HG03103 (cell line): ENCODE measurements around the gene NCS1.
"Not testable (repeated sequence)": the region's sequence is repeated elsewhere in the genome, so short reads cannot be mapped to it uniquely, and the experiment has no call there.

ENCODE experiments used
- ATAC-seq: cut with Tn5 transposase; IDR thresholded peaks from one replicate; pipeline ENCODE4 v1.9.1; 2021; ENCODE audit warnings: low read depth; ENCODE audit not compliant: unreplicated experiment

The NCS1 gene

DNA sequence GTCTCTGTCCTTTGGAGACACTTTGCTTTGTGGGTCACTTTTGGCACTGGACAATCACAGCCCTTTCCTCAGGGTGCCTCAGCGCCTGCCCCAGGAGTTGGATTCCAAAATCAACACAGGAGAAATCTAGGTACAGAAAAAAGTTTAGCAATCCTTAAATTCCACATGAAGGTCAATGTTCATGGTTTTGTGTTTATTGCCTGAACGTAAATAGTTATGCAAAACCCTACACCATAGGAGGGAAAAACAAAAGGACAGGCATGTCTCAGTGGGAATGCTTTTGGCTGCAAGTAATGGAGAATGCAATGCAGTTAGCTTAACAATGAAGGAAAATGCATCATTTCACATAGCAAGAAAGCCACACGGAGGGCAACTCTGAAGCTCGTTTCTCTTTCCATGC, 86.8 kb downstream of the NCS1 start:
- ATAC-seq: no peak

DNA sequence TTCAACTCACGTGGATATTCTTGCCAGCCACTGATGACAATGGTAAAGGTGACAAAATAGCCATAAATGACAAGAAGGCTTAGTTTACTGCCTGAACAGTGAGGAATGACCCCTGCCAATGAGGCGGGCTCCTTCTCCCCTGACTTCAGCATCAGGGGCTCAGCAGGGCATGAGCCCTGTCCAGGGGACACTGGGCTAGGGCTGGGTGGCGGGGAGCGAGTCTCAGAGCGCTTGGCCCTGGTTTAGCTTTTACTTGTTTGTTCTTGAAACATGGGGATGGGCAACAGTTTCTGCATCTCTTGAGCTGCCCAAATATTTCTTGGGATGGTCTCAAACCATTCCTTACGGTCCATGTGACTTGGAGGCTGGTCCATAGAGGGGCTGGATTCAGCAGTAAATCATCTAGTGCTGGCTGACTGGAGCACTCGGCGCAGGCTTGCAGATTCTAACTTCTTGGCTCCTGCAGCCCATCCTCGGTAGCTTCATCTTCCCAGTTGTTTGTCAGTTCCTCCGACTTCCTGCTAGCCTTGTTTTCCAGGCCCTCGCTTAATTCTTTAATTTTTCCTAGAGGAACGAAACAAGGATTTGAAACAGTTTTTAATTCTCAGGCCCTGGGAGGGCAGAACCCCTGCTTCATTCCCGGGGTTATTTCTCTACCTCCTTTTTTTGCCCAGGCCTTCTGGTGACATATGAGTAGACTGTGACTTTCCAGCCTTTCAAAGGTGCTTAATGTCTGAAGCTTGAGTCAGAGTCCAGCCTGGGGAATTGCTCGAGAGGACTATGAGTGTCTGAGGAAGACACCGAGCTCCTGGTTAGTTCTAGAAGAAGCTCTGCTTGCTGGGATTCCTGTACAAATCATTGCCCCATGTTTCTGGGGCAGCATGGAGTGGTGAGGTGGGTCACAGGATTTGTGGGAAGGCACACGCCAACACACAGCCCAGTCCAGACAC, 88.9 kb downstream of the NCS1 start:
- ATAC-seq: no peak

DNA sequence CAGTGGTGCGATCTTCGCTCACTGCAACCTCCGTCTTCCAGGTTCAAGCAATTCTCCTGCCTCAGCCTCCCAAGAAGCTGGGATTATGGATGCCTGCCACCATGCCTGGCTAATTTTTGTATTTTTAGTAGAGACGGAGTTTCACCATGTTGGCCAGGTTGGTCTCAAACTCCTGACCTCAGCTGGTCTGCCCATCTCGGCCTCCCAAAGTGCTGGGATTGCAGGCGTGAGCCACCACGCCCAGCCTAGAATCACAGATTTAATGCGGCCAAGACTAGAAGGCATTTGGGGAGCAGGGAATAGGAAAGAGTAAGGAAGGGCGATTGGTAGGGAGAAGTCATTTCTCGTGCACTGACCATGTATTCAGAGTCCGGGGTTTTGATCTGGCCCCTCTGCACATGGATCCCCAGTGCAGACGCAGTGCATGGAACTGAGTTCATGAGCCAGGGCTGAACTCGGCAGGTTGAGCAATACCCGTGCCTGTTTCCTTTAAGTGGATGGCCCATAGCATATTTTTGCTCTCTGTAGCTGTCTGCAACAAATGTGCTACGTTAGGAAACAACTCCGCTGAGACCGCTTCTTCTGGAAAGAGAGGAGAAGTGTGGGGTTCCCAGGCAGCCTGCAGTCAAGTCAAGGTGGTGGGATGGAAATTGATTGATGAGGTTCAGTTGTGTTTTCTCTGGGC, 90.0 kb downstream of the NCS1 start:
- ATAC-seq: no peak

DNA sequence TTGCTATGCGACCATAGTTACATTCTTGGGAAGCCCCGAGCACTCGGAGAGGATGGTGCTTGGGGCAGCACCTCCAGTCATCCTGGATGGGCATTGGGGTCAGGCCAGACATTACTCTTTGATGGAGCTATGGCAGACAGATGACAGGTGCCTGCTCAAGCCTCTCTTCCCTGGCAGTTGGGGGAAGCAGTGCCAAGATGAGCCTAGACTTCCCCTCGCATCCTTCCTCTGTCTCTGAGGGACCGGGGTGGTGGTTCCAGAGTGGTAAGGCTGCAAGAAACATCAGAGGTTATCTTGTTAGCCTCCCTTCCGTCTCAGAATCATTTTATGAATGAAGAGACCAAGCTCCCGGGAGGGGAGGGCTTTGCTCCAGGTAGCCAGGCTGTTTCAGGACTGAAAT, 90.6 kb downstream of the NCS1 start:
- ATAC-seq: no peak

DNA sequence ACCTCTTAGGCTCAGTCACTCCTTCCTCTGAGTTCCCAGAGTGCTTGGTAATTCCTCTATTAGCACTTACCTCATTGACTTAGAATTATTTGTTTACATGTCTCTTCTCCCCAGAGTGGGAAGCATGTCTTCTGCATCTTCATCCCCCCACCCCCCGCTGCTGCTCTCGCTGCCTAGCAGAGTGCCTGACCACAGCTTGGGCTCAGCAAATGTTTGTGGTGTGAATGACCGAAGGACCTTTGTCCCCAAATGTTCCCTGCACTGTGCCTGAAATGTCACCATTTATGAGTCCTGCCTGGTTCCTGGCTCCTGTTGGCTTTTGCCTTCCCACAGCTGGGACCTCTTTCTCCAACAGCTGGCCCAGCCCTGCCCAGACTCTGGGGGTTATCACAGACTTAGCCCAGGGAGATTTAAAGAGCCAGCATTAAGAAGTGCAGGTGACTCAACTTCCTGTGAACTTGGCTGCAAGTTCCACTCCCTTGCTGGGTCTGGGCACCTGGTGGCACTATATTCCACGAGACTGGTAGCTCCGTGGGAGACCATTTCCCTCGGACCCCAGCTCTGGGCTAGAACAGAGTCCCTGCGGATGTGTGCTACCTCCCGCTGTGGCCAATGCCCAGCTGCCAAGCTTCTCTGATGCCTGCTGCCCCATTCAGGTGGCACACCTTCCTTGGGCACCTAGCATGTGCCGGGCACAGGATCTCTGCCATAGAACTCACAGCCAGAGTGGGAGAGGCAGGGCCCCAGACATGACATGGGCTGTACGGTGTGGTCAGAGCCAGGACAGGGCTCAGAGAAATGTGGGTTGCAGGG, 91.6 kb downstream of the NCS1 start:
- no peak for ATAC-seq

DNA sequence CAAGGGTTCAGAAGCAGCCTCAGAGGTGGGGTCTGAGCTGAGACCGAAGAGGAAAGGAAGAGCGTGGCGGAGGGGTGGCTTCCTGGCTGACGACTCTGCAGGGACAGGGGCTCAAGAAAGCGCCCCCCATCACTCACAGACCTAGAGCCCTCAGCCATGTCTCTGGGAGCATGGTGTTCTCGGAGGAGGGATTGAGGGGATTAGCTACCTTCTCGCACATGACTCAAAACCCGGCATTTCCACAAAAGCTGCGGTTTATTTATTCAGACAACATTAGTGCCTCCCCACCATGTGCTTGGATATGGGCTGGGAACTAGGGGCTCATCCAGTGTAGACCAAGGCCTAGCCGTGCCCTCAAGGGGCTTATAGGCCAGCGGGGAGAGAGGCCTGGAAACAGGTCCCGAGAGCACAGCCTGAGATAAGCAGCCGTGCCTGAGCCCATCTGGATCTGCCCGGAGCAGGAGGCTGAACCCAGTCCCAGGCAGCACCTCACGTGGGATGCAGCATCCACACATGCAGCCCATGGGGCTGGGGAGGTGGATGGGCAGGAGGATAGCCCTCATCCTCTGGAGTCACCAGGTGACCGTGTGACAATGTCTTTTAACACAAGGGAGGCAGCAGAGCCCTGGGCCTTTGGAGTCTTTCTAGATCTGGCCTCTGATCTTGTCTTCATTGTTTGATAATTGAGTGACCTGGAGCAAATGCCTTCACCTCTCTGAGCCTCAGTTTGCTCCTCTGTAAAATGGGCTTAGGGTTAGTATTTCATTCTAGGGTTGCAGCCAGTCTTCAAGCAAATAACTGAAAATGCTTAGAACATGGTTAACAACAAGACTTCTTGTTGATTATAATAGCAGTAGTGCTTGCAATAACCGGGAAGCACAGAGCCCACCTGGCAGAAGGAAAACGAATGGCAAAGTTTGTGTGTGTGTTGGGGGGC, 92.5 kb downstream of the NCS1 start:
- no peak for ATAC-seq

DNA sequence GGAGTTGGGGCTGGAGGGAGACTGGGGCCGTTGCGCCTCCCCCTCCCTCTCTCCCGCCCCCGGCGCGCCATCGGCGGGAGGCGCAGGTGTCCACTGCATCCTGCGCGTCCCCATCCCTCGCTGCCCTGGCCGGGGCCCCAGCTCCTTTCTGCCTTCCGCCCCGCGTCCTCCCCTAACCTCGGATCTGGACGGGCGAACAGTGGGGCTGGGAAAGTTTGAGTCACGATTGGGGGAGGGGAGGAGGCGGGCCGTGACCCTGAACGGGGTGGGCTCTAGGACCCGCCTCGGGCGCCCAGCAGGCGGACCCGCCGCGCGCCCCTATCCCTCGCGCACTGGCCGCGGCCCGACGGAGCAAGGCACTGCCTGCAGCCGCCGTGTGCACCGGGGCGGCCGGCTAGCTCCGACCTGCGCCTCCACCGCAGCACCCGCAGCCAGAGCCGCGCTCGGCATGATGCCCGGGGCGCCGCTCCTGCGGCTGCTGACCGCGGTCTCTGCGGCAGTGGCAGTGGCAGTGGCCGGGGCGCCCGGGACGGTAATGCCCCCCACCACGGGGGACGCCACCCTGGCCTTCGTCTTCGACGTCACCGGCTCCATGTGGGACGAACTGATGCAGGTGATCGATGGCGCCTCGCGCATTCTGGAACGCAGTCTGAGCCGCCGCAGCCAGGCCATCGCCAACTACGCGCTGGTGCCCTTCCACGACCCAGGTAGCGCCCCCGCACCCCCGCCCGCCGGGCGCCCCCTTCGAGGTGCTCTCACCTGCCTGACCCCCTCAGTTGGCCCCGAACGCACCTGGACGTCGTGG, 93.4 kb downstream of the NCS1 start, which contains the start of gene HMCN2:
HMCN2 (plus strand) TSS at position 330 of the 805 bp plus-strand sequence; CDS start at position 449, 119 bp downstream.
- no peak for ATAC-seq

DNA sequence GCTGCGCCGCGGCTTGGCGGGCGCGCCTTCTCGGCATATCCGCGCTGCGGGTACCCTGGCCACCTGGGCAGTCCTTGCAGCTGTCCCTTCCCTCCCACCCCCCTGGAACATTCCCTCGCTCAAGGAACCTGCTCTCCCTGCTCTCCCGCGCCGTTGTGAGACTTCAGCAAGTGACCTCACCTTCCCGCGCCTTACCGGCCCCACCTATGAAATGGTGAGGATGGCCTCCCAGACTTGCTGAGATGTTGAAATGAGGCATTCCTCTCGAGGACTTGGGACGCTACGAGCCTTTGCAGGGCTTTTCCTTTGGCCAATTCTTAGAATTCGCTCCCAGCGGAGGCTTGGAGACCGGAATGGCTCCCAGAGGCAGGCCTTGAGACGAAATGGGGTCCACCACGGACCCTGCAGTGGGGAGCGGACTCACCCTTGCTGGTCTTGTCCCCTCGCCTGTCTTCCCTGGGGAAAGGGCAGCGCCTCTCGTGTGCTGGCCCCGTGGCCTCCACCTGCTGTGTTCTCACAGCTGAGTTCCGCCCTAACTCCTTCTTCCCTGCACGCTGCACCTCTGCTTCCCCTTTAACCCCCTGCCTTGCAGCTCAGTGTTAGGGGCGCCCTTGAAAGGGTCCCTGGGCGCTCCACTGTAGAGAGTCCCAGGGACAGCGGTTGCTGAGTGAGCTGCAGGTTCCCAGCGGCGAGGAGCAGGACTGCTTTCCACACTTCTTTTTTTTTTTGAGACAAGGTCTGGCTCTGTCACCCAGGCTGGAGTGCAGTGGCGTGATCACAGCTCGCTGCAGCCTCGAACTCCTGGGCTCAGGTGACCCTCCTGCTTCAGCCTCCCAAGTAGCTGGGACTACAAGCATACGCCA, 94.3 kb downstream of the NCS1 start:
- no peak for ATAC-seq

DNA sequence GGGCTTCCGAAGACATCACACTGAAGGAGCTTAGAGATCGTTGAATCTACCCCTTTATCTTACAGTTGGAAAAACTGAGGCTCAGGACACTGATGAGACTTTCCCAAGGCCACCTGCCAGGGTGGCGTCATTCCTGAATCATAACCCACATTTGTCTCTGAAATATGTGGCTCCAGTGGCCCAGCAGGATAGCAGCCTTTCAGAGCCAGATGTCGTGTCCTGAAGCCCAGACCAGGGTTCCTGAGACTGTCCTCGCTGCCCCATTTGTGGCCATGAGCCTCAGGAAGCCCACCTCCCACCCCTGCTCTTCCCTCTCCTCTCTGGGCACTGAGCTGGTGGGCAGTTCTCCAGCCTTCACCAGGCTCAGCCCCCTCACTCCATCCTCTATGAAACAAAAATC, 95.7 kb downstream of the NCS1 start:
- ATAC-seq: no peak

DNA sequence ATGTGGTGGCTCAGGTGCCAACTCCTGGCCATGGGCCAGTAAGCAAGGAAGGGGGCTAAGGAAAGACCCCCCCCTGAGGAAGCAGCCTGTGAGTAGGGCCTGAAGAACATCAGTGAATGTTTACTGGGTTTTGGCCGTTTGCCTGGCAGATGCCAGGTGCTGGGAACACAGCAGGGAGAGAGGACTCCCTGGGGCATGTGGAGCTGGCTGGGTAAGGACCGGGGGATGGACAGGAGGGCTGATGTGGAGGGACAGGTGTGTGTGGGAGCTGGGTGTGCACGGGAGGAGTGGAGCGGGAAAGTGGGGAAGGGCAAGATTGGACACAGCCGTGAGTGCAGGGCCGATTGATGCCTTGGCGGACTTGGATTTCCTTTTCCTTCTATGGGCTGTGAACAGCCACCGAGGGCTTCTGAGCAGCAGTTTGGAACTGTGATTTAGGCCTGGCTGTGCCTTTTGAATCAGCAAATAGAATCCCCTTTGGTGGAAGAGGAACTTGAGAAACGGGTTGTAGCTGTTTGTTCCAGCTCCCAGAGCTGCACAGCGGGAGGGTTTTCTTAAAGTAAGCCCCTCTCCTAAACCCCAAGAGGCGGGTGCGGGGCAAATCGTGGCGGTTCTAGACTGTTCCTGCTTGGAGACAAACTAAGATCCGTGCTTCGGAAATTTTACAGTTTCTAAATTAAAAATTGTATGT, 96.5 kb downstream of the NCS1 start:
- no peak for ATAC-seq

DNA sequence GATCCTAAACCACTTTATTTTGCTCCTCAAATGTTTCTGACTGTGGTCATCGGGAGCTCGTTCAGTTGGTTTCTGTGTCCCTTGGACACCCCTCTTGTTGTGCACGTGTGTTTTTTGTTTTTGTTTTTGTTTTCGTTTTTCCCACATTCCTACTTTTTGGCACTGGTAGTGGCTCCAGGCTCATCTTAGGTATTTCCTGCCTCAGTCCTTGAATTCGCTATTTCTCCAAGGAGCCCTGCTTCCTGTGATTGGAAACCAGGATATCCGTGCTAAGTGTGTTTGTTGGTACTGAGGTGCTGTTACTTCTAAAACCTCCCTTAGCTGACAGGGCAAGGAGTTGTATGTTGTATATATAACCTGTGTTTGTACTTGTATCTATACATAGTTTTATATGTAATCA, 99.3 kb downstream of the NCS1 start:
- ATAC-seq: no peak

DNA sequence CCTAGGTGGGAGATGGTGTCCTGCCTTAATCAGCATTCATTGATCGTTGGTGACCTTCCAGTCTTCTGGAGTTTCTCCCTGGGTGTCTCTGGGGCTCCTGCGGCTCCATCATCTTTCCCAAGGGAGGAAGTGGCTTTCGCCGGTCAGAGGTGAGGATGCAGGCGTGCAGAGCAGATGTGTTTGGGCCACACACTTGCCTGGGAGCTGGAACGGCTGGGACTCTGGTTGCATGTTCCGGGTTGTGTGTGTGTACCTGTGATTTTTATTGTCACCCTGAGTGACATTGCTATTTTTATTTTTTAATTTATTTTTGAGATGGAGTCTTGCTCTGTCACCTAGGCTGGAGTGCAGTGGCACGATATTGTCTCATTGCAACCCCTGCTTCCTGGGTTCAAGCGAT, 103.0 kb downstream of the NCS1 start:
- no peak for ATAC-seq

DNA sequence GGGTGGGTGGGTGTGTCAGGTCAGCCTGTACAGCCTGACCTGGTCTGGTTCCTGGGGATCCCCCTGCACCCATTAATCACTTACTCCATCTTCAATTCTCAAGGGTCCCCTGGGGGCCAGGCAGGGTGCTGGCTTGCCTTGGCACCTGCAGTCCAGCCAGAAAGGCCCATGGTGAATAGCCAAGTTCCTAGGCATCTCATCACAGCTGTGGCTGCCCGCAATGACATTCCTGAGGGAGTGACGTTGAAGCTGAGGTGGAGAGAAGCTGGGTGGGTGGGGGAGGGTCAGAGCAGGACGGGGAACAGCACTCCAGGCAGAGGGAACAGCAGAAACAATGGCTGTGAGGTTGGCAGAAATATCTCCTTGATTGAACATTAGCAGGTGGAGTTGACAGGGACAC, 103.9 kb downstream of the NCS1 start:
- ATAC-seq: no peak

DNA sequence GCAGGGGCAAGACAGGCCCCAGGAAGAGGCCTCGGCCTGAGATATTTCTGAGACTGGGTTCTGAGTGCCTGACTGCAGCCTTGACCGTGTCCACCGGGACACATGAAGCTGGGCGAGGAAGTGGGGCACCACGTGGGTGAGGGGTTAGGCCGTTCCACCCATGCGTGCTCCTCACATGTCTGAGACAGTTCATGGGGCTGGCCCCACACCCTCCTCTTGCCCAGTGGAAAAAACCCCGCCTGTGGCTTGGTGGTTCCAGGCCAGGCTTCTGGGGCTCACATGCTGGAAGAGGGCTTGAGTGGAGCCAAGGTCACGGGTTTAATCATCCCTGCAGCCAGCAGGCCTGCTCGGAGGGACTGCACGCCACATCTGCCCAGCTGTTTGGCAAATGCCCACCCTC, 104.8 kb downstream of the NCS1 start:
- no peak for ATAC-seq

DNA sequence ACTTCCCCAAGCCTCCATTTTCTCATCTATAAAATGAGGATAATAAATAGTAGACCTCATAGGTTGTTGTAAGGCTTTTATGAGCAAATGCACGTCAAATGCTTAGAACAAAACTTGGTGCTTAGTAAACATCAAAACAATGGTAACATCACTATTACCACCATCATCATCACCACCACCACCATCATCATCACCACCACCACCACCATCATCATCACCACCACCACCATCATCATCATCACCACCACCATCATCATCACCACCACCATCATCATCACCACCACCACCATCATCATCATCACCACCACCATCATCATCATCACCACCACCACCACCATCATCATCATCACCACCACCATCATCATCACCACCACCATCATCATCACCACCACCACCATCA, 105.3 kb downstream of the NCS1 start:
- not testable (repeated sequence) for ATAC-seq

DNA sequence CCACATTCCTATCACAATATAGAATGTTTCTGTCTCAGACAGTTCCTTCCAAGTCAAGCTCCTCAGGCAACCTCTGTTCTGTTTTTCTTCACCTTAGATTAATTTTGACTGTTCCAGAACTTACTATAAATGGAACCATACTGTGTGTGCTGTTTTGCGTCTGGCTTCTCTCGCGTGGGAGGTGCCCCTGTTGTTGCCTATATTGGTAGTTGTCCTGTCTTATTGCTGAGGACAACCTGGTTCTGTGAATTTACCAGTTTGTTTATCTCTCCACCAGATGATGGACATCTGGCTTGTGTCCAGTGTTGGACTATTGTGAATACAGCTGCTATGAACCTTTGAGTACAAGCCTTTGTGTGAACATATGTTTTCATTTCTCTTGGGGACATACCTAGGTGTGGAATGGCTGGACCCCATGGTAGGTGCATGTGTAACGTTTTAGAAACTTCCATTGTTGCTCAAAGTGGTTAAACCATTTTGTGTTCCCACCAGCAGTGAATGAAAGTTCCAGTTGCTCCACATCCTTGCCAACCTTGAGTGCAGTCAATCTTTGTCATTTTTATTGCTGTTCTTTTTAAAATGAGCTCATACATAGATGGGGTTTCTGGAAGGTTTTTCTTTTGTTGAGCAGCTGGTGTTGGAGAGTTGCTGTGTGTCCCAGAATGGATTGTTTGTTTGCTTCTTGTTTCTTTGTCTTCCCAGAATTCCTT, 111.5 kb downstream of the NCS1 start:
- ATAC-seq: no peak

DNA sequence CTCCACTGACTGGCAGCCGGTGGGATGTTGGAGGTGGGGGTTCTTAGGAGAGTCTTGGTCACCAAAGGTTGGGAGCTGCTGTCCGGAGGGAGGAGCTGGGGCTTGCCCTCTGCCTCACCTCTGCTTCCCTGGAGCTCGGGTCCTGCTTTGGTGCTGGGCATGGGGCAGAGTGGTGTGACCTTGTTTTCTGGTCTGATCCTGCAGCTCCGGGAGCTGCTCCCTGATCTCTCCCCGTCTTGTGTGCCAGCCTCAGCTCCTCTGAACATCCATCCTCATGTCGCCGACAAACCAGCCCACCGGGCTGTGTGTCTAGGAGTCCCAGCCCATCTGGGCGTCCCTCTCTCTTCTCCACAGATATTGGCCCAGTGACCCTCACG, 112.0 kb downstream of the NCS1 start:
- ATAC-seq: no peak
